H9 (cell line): ENCODE data around the gene SCARF1. TPM values are rescaled to one million over a fixed set of nuclear protein-coding genes. Genes with fewer than 3 reads are reported as not detected.

Source experiments
- DNase-seq: peaks from one replicate; pipeline ENCODE4 v3.0.0-alpha.2; 2017
- H2AFZ ChIP-seq: one replicate; pipeline ENCODE4 v1.6.1; 2013; ENCODE audit warnings: mild to moderate bottlenecking, low read length, control low read depth, moderate library complexity
- H2AK5ac ChIP-seq: 2 replicates; pipeline ENCODE4 v1.6.1; 2013; ENCODE audit warnings: low read length, control low read depth, mixed read lengths; ENCODE audit not compliant: insufficient read length
- H2BK120ac ChIP-seq: one replicate; pipeline ENCODE4 v1.6.1; 2013; ENCODE audit warnings: low read depth, mild to moderate bottlenecking, low read length, control low read depth, inconsistent platforms; ENCODE audit not compliant: poor library complexity, severe bottlenecking
- H2BK12ac ChIP-seq: 2 replicates; pipeline ENCODE4 v1.6.1; 2013; ENCODE audit warnings: low read length, control low read depth, mixed read lengths, low read depth; ENCODE audit not compliant: insufficient read length
- H2BK15ac ChIP-seq: 2 replicates; pipeline ENCODE4 v1.6.1; 2013; ENCODE audit warnings: low read depth, low read length, control low read depth
- H2BK20ac ChIP-seq: one replicate; pipeline ENCODE4 v1.6.1; 2013; ENCODE audit warnings: low read depth, mild to moderate bottlenecking, low read length, control low read depth, inconsistent platforms; ENCODE audit not compliant: poor library complexity, severe bottlenecking
- H2BK5ac ChIP-seq: 2 replicates; pipeline ENCODE4 v1.6.1; 2013; ENCODE audit warnings: low read length, control low read depth, mixed read lengths; ENCODE audit not compliant: insufficient read length
- H3K14ac ChIP-seq: 2 replicates; pipeline ENCODE4 v1.6.1; 2013; ENCODE audit warnings: low read length, control low read depth; ENCODE audit not compliant: insufficient read depth
- H3K18ac ChIP-seq: 2 replicates; pipeline ENCODE4 v1.6.1; 2013; ENCODE audit warnings: low read depth, mild to moderate bottlenecking, mixed read lengths, low read length, control low read depth; ENCODE audit not compliant: insufficient read length
- H3K23ac ChIP-seq: 2 replicates; pipeline ENCODE4 v1.6.1; 2013; ENCODE audit warnings: low read length, control low read depth, mixed read lengths, low read depth; ENCODE audit not compliant: insufficient read length
- H3K23me2 ChIP-seq: 2 replicates; pipeline ENCODE4 v1.6.1; 2013; ENCODE audit warnings: low read depth, mild to moderate bottlenecking, mixed read lengths, low read length, control low read depth; ENCODE audit not compliant: insufficient read length, poor library complexity, severe bottlenecking
- H3K27ac ChIP-seq: 2 replicates; pipeline ENCODE4 v1.5.1; 2013; ENCODE audit warnings: low read length, control low read depth, mixed read lengths, low read depth; ENCODE audit not compliant: insufficient read length
- H3K27me3 ChIP-seq: 2 replicates; pipeline ENCODE4 v1.6.1; 2013; ENCODE audit warnings: low read length, control low read depth, inconsistent platforms; ENCODE audit not compliant: insufficient read depth
- H3K4ac ChIP-seq: 2 replicates; pipeline ENCODE4 v1.6.1; 2013; ENCODE audit warnings: low read depth, mild to moderate bottlenecking, control low read depth, inconsistent platforms, low read length, moderate library complexity
- H3K4me1 ChIP-seq: 2 replicates; pipeline ENCODE4 v1.6.1; 2013; ENCODE audit warnings: low read length, control low read depth, inconsistent platforms; ENCODE audit not compliant: insufficient read depth
- H3K4me2 ChIP-seq: 2 replicates; pipeline ENCODE4 v1.6.1; 2013; ENCODE audit warnings: low read length, control low read depth, mixed read lengths; ENCODE audit not compliant: insufficient read length, insufficient read depth
- H3K56ac ChIP-seq: 2 replicates; pipeline ENCODE4 v1.6.1; 2013; ENCODE audit warnings: low read depth, mild to moderate bottlenecking, mixed read lengths, low read length, control low read depth; ENCODE audit not compliant: insufficient read length
- H3K79me1 ChIP-seq: 2 replicates; pipeline ENCODE4 v1.6.1; 2013; ENCODE audit warnings: low read depth, mild to moderate bottlenecking, moderate library complexity, low read length, control low read depth, inconsistent platforms; ENCODE audit not compliant: insufficient read depth, poor library complexity, severe bottlenecking
- H3K79me2 ChIP-seq: 2 replicates; pipeline ENCODE4 v1.6.1; 2013; ENCODE audit warnings: low read length, control low read depth, inconsistent platforms; ENCODE audit not compliant: insufficient read depth
- H3K9ac ChIP-seq: 2 replicates; pipeline ENCODE4 v1.6.1; 2013; ENCODE audit warnings: low read length, control low read depth, mixed read lengths; ENCODE audit not compliant: insufficient read length; ENCODE audit errors: extremely low read depth
- H3K9me3 ChIP-seq: one replicate; pipeline ENCODE4 v1.6.1; 2013; ENCODE audit warnings: low read depth, low read length, inconsistent platforms; ENCODE audit not compliant: control insufficient read depth
- H3T11ph ChIP-seq: one replicate; pipeline ENCODE4 v1.6.1; 2013; ENCODE audit warnings: mild to moderate bottlenecking, low read length, control low read depth, inconsistent platforms
- H4K20me1 ChIP-seq: one replicate; pipeline ENCODE4 v1.6.1; 2013; ENCODE audit not compliant: control insufficient read depth, insufficient read length, insufficient read depth
- H4K5ac ChIP-seq: 2 replicates; pipeline ENCODE4 v1.6.1; 2013; ENCODE audit warnings: low read depth, mild to moderate bottlenecking, mixed read lengths, low read length, control low read depth; ENCODE audit not compliant: insufficient read length
- H4K8ac ChIP-seq: replicated peaks from 2 replicates; pipeline ENCODE4 v1.6.1; 2013; ENCODE audit warnings: low read length, control low read depth, mixed read lengths, low read depth; ENCODE audit not compliant: insufficient read length
- H4K91ac ChIP-seq: 2 replicates; pipeline ENCODE4 v1.6.1; 2013; ENCODE audit warnings: low read depth, mild to moderate bottlenecking, moderate library complexity, mixed read lengths, low read length, control low read depth; ENCODE audit not compliant: insufficient read length
- H3K27ac Mint-ChIP-seq, 3 experiments: 2 replicates in 2 of 3; 3 replicates in 1 of 3; pipeline ENCODE4 v1.8.0; 2020 to 2021; ENCODE audit warnings: mixed read lengths in 3 of 3, mild to moderate bottlenecking in 1 of 3, moderate library complexity in 1 of 3
- H3K27me3 Mint-ChIP-seq: 2 replicates; pipeline ENCODE4 v1.8.0; 2021; ENCODE audit warnings: low read depth, mild to moderate bottlenecking, moderate library complexity, mixed read lengths
- H3K36me3 Mint-ChIP-seq, 3 experiments: 2 replicates in 2 of 3; 3 replicates in 1 of 3; pipeline ENCODE4 v1.8.0; 2020 to 2021; ENCODE audit warnings: low read depth in 3 of 3, mixed read lengths in 3 of 3; ENCODE audit not compliant: insufficient read depth in 1 of 3
- H3K4me1 Mint-ChIP-seq, 2 experiments: 2 replicates each; pipeline ENCODE4 v1.8.0; 2020; ENCODE audit warnings: mixed read lengths in 2 of 2
- H3K4me3 Mint-ChIP-seq, 2 experiments: 2 replicates in 1 of 2; 3 replicates in 1 of 2; pipeline ENCODE4 v1.8.0; 2020 to 2021; ENCODE audit warnings: mild to moderate bottlenecking in 2 of 2, mixed read lengths in 2 of 2, moderate library complexity in 1 of 2
- H3K9me3 Mint-ChIP-seq, 2 experiments: 2 replicates in 1 of 2; 3 replicates in 1 of 2; pipeline ENCODE4 v1.8.0; 2020; ENCODE audit warnings: mild to moderate bottlenecking in 2 of 2, mixed read lengths in 2 of 2, moderate library complexity in 1 of 2
- WGBS: extraction: QIAGEN DNeasy Blood & Tissue Kit; methylation state at CpG from one replicate; pipeline ENCODE4 v1.1.7; 2013; ENCODE audit warnings: missing lambda C conversion rate, low lambda C conversion rate, mixed read lengths; ENCODE audit not compliant: insufficient read length; ENCODE audit errors: extremely low coverage; 5-methylcytosine and 5-hydroxymethylcytosine counted together
- total RNA-seq: library from RNA; stranded (reverse); gene quantifications from 2 replicates; pipeline ENCODE4 v1.2.1, GENCODE V29; 2021
- TF ChIP-seq, protein P1 (sequence below): fragments of 200-600 bp; sonication (generic); conservative IDR thresholded peaks from 3 replicates; pipeline ENCODE4 v1.8.0; 2021; ENCODE audit warnings: antibody characterized with exemption, mild to moderate bottlenecking

Gene SCARF1
- total RNA-seq, 1 experiment from 2014 or later: 2.4 TPM

- H3K27me3 Mint-ChIP-seq: peaks cover 10% of the 10 kb centered on the region
- Histone ChIP-seq H2AFZ (no peak overlapping the region), H4K5ac (no peak overlapping the region), H3T11ph (no peak overlapping the region), H2BK20ac (no peak overlapping the region), H2BK5ac (no peak overlapping the region), H3K9me3 (no peaks in the 10 kb centered on the region), H3K18ac (no peak overlapping the region), H3K79me2 (no peaks in the 10 kb centered on the region), H2BK120ac (no peak overlapping the region), H2AK5ac (no peak overlapping the region), H4K91ac (no peak overlapping the region), H2BK12ac (no peak overlapping the region), H3K4me1 (no peaks in the 10 kb centered on the region; the same call in 1 of the 2 replicates), H3K56ac (no peak overlapping the region), H4K20me1 (no peaks in the 10 kb centered on the region), H3K79me1 (no peaks in the 10 kb centered on the region), H2BK15ac (no peak overlapping the region), H3K27me3 (no peaks in the 10 kb centered on the region), H4K8ac (no peak overlapping the region), H3K4ac (no peak overlapping the region), H3K14ac (no peak overlapping the region; the same call in 1 of the 2 replicates), H3K23me2 (peaks cover 17% of the 10 kb centered on the region), H3K9ac (peak overlapping the region; percentile 15), H3K27ac (no peak overlapping the region), H3K23ac (no peak overlapping the region), H3K4me2 (peak overlapping the region; percentile 69)
- peak; percentile 86 for DNase-seq
- TF ChIP-seq, protein P1, sequence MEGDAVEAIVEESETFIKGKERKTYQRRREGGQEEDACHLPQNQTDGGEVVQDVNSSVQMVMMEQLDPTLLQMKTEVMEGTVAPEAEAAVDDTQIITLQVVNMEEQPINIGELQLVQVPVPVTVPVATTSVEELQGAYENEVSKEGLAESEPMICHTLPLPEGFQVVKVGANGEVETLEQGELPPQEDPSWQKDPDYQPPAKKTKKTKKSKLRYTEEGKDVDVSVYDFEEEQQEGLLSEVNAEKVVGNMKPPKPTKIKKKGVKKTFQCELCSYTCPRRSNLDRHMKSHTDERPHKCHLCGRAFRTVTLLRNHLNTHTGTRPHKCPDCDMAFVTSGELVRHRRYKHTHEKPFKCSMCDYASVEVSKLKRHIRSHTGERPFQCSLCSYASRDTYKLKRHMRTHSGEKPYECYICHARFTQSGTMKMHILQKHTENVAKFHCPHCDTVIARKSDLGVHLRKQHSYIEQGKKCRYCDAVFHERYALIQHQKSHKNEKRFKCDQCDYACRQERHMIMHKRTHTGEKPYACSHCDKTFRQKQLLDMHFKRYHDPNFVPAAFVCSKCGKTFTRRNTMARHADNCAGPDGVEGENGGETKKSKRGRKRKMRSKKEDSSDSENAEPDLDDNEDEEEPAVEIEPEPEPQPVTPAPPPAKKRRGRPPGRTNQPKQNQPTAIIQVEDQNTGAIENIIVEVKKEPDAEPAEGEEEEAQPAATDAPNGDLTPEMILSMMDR: peak; percentile 72
- H3K9me3 Mint-ChIP-seq: no peaks in the 10 kb centered on the region; a peak in 2 of 5 replicates
- peaks cover 0 to 3% (median 0%) of the 10 kb centered on the region in 3 experiments; a peak in 5 of 7 replicates for H3K36me3 Mint-ChIP-seq
- H3K4me3 Mint-ChIP-seq: peak overlapping the region; percentile 78 to 89
- H3K4me1 Mint-ChIP-seq: peaks cover 24 to 28% of the 10 kb centered on the region in 2 experiments
- no peak overlapping the region for H3K27ac Mint-ChIP-seq
- WGBS: no CpG with 5 or more reads among the region's 45 CpGs
These were observed 15.8 kb downstream of the SCARF1 start for GRCh38 chr17:1629504-1630310.
